SK-N-SH treated with all-trans-retinoic acid at 6 μM for 48 hours (cell line): ENCODE measurements around the gene LEUTX.
"Not testable (repeated sequence)": the region's sequence is repeated elsewhere in the genome, so short reads cannot be mapped to it uniquely, and the experiment has no call there.

Source experiments
- ATAC-seq: fragments of 200-7000 bp; cut with Tn5 transposase; 3 replicates; pipeline ENCODE4 v1.9.1; 2020; ENCODE audit warnings: mild to moderate bottlenecking, moderate library complexity
- BACH2 ChIP-seq: fragments of 250-450 bp; sonication (Bioruptor Pico); IDR thresholded peaks from 2 replicates; pipeline ENCODE4 v1.9.0; 2021; ENCODE audit warnings: mild to moderate bottlenecking, borderline replicate concordance
- CSDC2 ChIP-seq: fragments of 250-450 bp; sonication (Bioruptor Pico); IDR thresholded peaks from 2 replicates; pipeline ENCODE4 v1.5.0; 2020; ENCODE audit warnings: mild to moderate bottlenecking, moderate library complexity
- CSRNP3 ChIP-seq: fragments of 250-450 bp; sonication (Bioruptor Pico); IDR thresholded peaks from 2 replicates; pipeline ENCODE4 v1.5.1; 2021; ENCODE audit warnings: mild to moderate bottlenecking, moderate library complexity
- ESRRG ChIP-seq: fragments of 250-450 bp; sonication (Bioruptor Pico); IDR thresholded peaks from 2 replicates; pipeline ENCODE4 v1.6.1; 2021; ENCODE audit warnings: mild to moderate bottlenecking
- GLIS3 ChIP-seq: fragments of 250-450 bp; sonication (Bioruptor Pico); IDR thresholded peaks from 2 replicates; pipeline ENCODE4 v1.5.0; 2020; ENCODE audit warnings: mild to moderate bottlenecking, moderate library complexity
- ISL1 ChIP-seq: fragments of 250-450 bp; sonication (Bioruptor Pico); IDR thresholded peaks from 2 replicates; pipeline ENCODE4 v2.1.2; 2022; ENCODE audit warnings: mild to moderate bottlenecking, moderate library complexity
- POU6F1 ChIP-seq: fragments of 250-450 bp; sonication (Bioruptor Pico); IDR thresholded peaks from 2 replicates; pipeline ENCODE4 v1.8.0; 2021; ENCODE audit warnings: low read depth, mild to moderate bottlenecking, moderate library complexity, borderline replicate concordance
- PPARA ChIP-seq: fragments of 250-450 bp; sonication (Bioruptor Pico); IDR thresholded peaks from 2 replicates; pipeline ENCODE4 v1.5.0; 2020; ENCODE audit warnings: mild to moderate bottlenecking, borderline replicate concordance
- RARB ChIP-seq: fragments of 250-450 bp; sonication (Bioruptor Pico); IDR thresholded peaks from 2 replicates; pipeline ENCODE4 v1.8.0; 2021; ENCODE audit warnings: mild to moderate bottlenecking, moderate library complexity
- TCF4 ChIP-seq: fragments of 250-450 bp; sonication (Bioruptor Pico); IDR thresholded peaks from 2 replicates; pipeline ENCODE4 v1.8.0; 2021; ENCODE audit warnings: mild to moderate bottlenecking, moderate library complexity, borderline replicate concordance
- TOX ChIP-seq: fragments of 250-450 bp; sonication (Bioruptor Pico); IDR thresholded peaks from 2 replicates; pipeline ENCODE4 v1.8.0; 2021; ENCODE audit warnings: mild to moderate bottlenecking, moderate library complexity, borderline replicate concordance
- ZC3H10 ChIP-seq: fragments of 250-450 bp; sonication (Bioruptor Pico); IDR thresholded peaks from 2 replicates; pipeline ENCODE4 v1.5.1; 2021; ENCODE audit warnings: mild to moderate bottlenecking, moderate library complexity
- ZFP3 ChIP-seq: fragments of 250-450 bp; sonication (Bioruptor Pico); IDR thresholded peaks from 2 replicates; pipeline ENCODE4 v1.5.0; 2020; ENCODE audit warnings: mild to moderate bottlenecking, moderate library complexity
- ZFP30 ChIP-seq: fragments of 450-650 bp; formaldehyde crosslinking; IDR thresholded peaks from 2 replicates; pipeline ENCODE4 v1.5.0; 2022; ENCODE audit warnings: mild to moderate bottlenecking, moderate library complexity
- ZNF565 ChIP-seq: fragments of 450-650 bp; formaldehyde crosslinking; conservative IDR thresholded peaks from 2 replicates; pipeline ENCODE4 v1.5.0; 2020; ENCODE audit warnings: low read depth, mild to moderate bottlenecking, moderate library complexity
- ZNF70 ChIP-seq: fragments of 450-650 bp; formaldehyde crosslinking; IDR thresholded peaks from 2 replicates; pipeline ENCODE4 v1.5.0; 2020; ENCODE audit warnings: mild to moderate bottlenecking, moderate library complexity
- ZNF8 ChIP-seq: fragments of 450-650 bp; formaldehyde crosslinking; IDR thresholded peaks from 2 replicates; pipeline ENCODE4 v1.5.0; 2020; ENCODE audit warnings: mild to moderate bottlenecking, moderate library complexity
- TF ChIP-seq, protein P1 (sequence below): fragments of 250-450 bp; sonication (Bioruptor Pico); IDR thresholded peaks from 2 replicates; pipeline ENCODE4 v1.8.0; 2020; ENCODE audit warnings: mild to moderate bottlenecking, moderate library complexity, borderline replicate concordance
- TF ChIP-seq, protein P2 (sequence below): fragments of 250-450 bp; sonication (Bioruptor Pico); IDR thresholded peaks from 2 replicates; pipeline ENCODE4 v1.5.0; 2020; ENCODE audit warnings: mild to moderate bottlenecking, moderate library complexity

Gene LEUTX

GRCh38 chr19:39759457-39760184, 19.0 kb upstream of the LEUTX start:
- ATAC-seq = no peak
- TF ChIP-seq ESRRG (CRISPR knock-in tag) = no peak
- no peak for TF ChIP-seq CSRNP3 (CRISPR knock-in tag)
- no peak for TF ChIP-seq PPARA
- no peak for TF ChIP-seq ZNF70 (CRISPR knock-in tag)
- no peak for TF ChIP-seq ZNF565 (CRISPR knock-in tag)
- TF ChIP-seq ZNF8 (CRISPR knock-in tag) = no peak
- TF ChIP-seq TCF4 (CRISPR knock-in tag) = no peak
- TF ChIP-seq TOX (CRISPR knock-in tag) = no peak
- no peak for TF ChIP-seq ZC3H10 (CRISPR knock-in tag)
- TF ChIP-seq ZFP3 (CRISPR knock-in tag) = no peak
- TF ChIP-seq RARB (CRISPR knock-in tag) = no peak
- TF ChIP-seq GLIS3 (CRISPR knock-in tag) = no peak
- no peak for TF ChIP-seq CSDC2 (CRISPR knock-in tag)
- TF ChIP-seq, protein P1, sequence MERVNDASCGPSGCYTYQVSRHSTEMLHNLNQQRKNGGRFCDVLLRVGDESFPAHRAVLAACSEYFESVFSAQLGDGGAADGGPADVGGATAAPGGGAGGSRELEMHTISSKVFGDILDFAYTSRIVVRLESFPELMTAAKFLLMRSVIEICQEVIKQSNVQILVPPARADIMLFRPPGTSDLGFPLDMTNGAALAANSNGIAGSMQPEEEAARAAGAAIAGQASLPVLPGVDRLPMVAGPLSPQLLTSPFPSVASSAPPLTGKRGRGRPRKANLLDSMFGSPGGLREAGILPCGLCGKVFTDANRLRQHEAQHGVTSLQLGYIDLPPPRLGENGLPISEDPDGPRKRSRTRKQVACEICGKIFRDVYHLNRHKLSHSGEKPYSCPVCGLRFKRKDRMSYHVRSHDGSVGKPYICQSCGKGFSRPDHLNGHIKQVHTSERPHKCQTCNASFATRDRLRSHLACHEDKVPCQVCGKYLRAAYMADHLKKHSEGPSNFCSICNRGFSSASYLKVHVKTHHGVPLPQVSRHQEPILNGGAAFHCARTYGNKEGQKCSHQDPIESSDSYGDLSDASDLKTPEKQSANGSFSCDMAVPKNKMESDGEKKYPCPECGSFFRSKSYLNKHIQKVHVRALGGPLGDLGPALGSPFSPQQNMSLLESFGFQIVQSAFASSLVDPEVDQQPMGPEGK (CRISPR knock-in tag) = no peak
- TF ChIP-seq, protein P2, sequence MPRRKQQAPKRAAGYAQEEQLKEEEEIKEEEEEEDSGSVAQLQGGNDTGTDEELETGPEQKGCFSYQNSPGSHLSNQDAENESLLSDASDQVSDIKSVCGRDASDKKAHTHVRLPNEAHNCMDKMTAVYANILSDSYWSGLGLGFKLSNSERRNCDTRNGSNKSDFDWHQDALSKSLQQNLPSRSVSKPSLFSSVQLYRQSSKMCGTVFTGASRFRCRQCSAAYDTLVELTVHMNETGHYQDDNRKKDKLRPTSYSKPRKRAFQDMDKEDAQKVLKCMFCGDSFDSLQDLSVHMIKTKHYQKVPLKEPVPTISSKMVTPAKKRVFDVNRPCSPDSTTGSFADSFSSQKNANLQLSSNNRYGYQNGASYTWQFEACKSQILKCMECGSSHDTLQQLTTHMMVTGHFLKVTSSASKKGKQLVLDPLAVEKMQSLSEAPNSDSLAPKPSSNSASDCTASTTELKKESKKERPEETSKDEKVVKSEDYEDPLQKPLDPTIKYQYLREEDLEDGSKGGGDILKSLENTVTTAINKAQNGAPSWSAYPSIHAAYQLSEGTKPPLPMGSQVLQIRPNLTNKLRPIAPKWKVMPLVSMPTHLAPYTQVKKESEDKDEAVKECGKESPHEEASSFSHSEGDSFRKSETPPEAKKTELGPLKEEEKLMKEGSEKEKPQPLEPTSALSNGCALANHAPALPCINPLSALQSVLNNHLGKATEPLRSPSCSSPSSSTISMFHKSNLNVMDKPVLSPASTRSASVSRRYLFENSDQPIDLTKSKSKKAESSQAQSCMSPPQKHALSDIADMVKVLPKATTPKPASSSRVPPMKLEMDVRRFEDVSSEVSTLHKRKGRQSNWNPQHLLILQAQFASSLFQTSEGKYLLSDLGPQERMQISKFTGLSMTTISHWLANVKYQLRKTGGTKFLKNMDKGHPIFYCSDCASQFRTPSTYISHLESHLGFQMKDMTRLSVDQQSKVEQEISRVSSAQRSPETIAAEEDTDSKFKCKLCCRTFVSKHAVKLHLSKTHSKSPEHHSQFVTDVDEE = no peak
- TF ChIP-seq ZFP30 (CRISPR knock-in tag) = no peak
- TF ChIP-seq, all 23 proteins: peak for 0

DNA sequence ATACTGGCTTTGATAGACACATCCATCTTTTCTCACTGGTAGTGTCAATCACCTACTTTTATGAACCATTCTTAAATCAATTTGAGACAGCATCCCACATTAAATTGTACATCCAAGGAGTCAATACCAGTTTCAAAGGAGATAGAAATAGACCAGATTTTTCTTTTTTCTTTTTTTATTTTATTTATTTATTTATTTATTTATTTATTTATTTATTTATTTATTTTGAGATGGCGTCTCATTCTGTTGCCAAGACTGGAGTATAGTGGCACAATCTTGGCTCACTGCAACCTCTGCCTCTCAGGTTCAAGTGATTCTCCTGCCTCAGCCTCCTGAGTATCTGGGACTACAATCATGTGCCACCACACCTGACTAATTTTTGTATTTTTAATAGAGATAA, 16.8 kb upstream of the LEUTX start:
- not testable (repeated sequence) for ATAC-seq

DNA sequence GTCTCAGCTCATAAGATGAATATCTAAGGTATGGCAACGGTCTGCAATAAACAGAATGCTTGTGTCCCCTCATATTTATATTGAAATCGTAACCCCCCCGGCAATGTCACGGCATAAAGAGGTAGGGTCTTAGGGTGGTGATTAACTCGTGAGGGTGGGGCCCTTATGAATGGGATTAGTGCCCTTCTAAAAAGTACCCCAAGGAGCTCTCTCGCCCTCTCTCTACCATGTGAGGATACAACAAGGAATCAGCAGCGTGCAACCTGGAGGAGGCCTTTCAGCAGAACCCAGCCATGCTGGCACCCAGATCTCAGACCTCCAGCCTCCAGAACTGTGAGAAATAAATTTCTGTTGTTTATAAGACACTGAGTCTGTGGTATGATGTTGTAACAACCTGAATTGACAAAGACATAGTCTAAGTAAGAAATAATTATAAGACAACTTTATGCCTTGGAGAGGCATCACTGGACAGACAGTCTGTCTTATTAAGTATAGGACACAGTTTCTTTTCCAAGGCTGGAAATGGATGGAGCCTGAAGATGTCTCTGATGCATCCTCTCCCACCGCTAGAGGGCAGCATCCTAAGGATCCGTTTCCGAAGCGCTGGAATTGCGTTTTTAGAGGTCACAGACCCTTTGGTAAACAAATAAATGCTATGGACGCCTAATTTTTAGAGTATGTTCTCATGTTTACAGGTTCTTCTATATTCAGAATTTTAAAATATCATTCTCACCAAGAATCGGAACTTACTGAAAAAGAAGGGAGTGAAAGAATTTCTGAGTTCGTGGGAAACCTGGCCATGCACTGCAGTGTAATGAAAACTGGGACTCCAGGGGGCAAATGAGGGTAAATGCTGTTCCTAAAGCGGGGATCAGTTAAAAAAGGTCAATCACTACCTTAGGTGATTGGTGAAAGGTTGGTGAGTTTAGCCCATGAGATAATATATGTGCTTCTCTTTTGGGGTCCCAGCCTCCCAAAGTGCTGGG, 13.3 kb upstream of the LEUTX start:
- TF ChIP-seq, protein P1 (CRISPR knock-in tag) = no peak
- peak; percentile 67; the same call in 2 of the 3 replicates for ATAC-seq

DNA sequence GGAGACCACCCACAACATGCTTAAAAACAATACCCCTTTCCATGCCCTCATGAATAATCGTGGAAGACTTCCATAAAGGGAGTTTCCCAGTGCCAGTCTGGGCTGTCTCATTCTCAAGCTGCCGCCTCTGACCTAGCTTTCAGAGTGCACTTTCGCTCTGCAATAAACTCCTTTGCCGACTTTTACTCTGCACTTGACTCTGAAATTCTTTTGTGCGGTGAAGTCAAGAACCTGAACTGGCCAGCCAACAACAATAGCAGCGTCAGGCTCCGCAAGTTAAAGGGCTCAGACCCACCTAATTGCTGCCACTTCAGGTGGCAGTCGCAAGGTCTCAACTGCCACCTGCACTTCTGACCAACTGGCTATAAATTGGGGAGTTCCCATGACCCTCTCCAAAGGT, 10.3 kb upstream of the LEUTX start:
- no peak for ATAC-seq
- TF ChIP-seq ZNF565 (CRISPR knock-in tag) (no peak), POU6F1 (CRISPR knock-in tag) (no peak), ISL1 (no peak), TOX (CRISPR knock-in tag) (no peak), ZNF70 (CRISPR knock-in tag) (no peak), ESRRG (CRISPR knock-in tag) (no peak), BACH2 (CRISPR knock-in tag) (no peak)
